ENCODE results near the gene CALCOCO1. TPM values are rescaled to one million over a fixed set of nuclear protein-coding genes. Genes with fewer than 3 reads are reported as not detected.

The CALCOCO1 gene
- total and polyA plus RNA-seq, 2 of the 8 experiments (the other 6 are each of a cell fraction or from before 2014, with no cell fraction given) = 20.3 to 39.3 TPM

- no peak within 1 kb of the TSS for H3K23ac ChIP-seq (ENCODE audit: insufficient read length)
- peak within 1 kb of the TSS; percentile 72; the same call in 1 of the 2 replicates for H2BK20ac ChIP-seq (ENCODE audit: low read length)
- no peak within 1 kb of the TSS for H4K5ac ChIP-seq (ENCODE audit: insufficient read length, low read depth, low read length)
- peak within 1 kb of the TSS; percentile 97; the same call in 1 of the 2 replicates for H2BK5ac ChIP-seq (ENCODE audit: low read depth, low read length)
- no peak within 1 kb of the TSS; a peak in 1 of 7 replicates for H3K9ac ChIP-seq (replicated peaks in 1 of 4; ENCODE audit: extremely low read depth in 1 of 4, low read depth in 3 of 4, low read length in 3 of 4)
- H4K91ac ChIP-seq (replicated peaks; ENCODE audit: insufficient read length, low read length) = peak within 1 kb of the TSS; percentile 61
- no peaks in the 10 kb centered on the region for H3K79me1 ChIP-seq (ENCODE audit: low read depth, low read length)
- H3K79me2 ChIP-seq (ENCODE audit: control insufficient read depth in 1 of 2, insufficient read depth in 2 of 2, low read length in 2 of 2) = no peaks in the 10 kb centered on the region
- H4K20me1 ChIP-seq (replicated peaks in 1 of 2; ENCODE audit: control insufficient read depth in 1 of 2, insufficient read depth in 2 of 2, low read length in 2 of 2) = peaks cover 0 to 3% of the 10 kb centered on the region in 2 experiments
- no peak within 1 kb of the TSS for H3K56ac ChIP-seq (replicated peaks; ENCODE audit: insufficient read length, low read depth, low read length)
- peaks cover 65 to 85% (median 82%) of the 10 kb centered on the region in 4 experiments for H3K27me3 ChIP-seq (replicated peaks in 1 of 4; ENCODE audit: control insufficient read depth in 3 of 4, extremely low read depth in 1 of 4, insufficient read depth in 3 of 4, low read length in 3 of 4)
- H2AK5ac ChIP-seq (ENCODE audit: low read depth, low read length) = peak within 1 kb of the TSS; percentile 66; the same call in 1 of the 2 replicates
- H2BK12ac ChIP-seq (ENCODE audit: low read depth, low read length) = peak within 1 kb of the TSS; percentile 100
- peak within 1 kb of the TSS; percentile 25 for H2BK120ac ChIP-seq (replicated peaks; ENCODE audit: low read depth, low read length)
- H3K23me2 ChIP-seq (ENCODE audit: low read depth, low read length) = peaks cover 14% of the 10 kb centered on the region; the same call in 1 of the 2 replicates
- peak within 1 kb of the TSS; percentile 100 for H2BK15ac ChIP-seq (ENCODE audit: low read length)
- H3K4ac ChIP-seq (replicated peaks; ENCODE audit: insufficient read length, low read depth, low read length) = peak within 1 kb of the TSS; percentile 82
- no peak within 1 kb of the TSS for H3K14ac ChIP-seq (ENCODE audit: insufficient read length)
- H3K4me1 ChIP-seq (replicated peaks in 1 of 4; ENCODE audit: control insufficient read depth in 3 of 4, insufficient read depth in 4 of 4, low read length in 3 of 4) = peaks cover 0 to 34% (median 10%) of the 10 kb centered on the region in 4 experiments; a peak in 6 of 7 replicates
- peak in 1 of 2 experiments; percentile 73 for DNase-seq (ENCODE audit: low read depth in 1 of 2, low spot score in 2 of 2)
- H4K8ac ChIP-seq (ENCODE audit: extremely low read depth, insufficient read depth, low read length) = no peak within 1 kb of the TSS; the same call in none of the 2 replicates
- POLR2A ChIA-PET (ENCODE audit: partially characterized antibody) = interaction anchor here (0.7 to 3.1 kb wide), 8 partner anchors 8 to 226 kb away, joined by 3 to 10 read pairs (median 4); partner anchors contain the start of gene ATP5MC2
- no peaks in the 10 kb centered on the region for H3K9me3 ChIP-seq (ENCODE audit: insufficient read depth in 2 of 2, low read depth in 1 of 2, low read length in 1 of 2)
- CTCF ChIA-PET (ENCODE audit: partially characterized antibody) = interaction anchor here (0.7 to 7.5 kb wide), 11 partner anchors 7 to 219 kb away, joined by 3 to 152 read pairs (median 3); no protein-coding TSS in a partner anchor
- H3K18ac ChIP-seq (ENCODE audit: extremely low read depth, low read length) = peak within 1 kb of the TSS; percentile 60; the same call in 1 of the 2 replicates
- 2% methylated on average over 56 of the region's 76 CpGs; no CpG with 5 or more reads in 1 of the 2 experiments for WGBS, 2 experiments (ENCODE audit: extremely low coverage in 1 of 2, insufficient coverage in 1 of 2, insufficient read length in 1 of 2, insufficient replicate concordance in 2 of 2, low coverage in 1 of 2, low lambda C conversion rate in 2 of 2, missing lambda C conversion rate in 1 of 2)
- H3K27ac ChIP-seq (ENCODE audit: low read depth, low read length) = no peak within 1 kb of the TSS
- FAIRE-seq = no peak
- no peaks in the 10 kb centered on the region for H3K36me3 ChIP-seq (ENCODE audit: control insufficient read depth in 2 of 4, insufficient read depth in 4 of 4, low read length in 3 of 4)
- peak within 1 kb of the TSS; percentile 42 to 77 (median 52) for H3K4me3 ChIP-seq (ENCODE audit: extremely low read depth in 1 of 4, insufficient read depth in 2 of 4, low read depth in 3 of 4, low read length in 4 of 4)
- H2AFZ ChIP-seq (ENCODE audit: low read length) = peak within 1 kb of the TSS; percentile 86; the same call in 1 of the 2 replicates
- peak within 1 kb of the TSS; percentile 96 to 98 for H3K4me2 ChIP-seq (ENCODE audit: insufficient read depth in 1 of 2, low read depth in 2 of 2, low read length in 2 of 2)
- TF ChIP-seq ASH2L (IDR thresholded peaks at IDR 0.05; ENCODE audit: low read length) (peak; percentile 69), TAF1 (IDR thresholded peaks at IDR 0.05; ENCODE audit: low read depth, low read length) (no peak), CTBP2 (IDR thresholded peaks at IDR 0.05; ENCODE audit: borderline replicate concordance, insufficient read depth, insufficient read length, low read length) (peak; percentile 58), RNF2 (IDR thresholded peaks at IDR 0.05; ENCODE audit: borderline replicate concordance, low read depth, low read length, missing control alignments, poor library complexity, severe bottlenecking) (peak; percentile 38), TBP (IDR thresholded peaks at IDR 0.05; ENCODE audit: low read depth, low read length) (no peak), YY1 (IDR thresholded peaks at IDR 0.05; ENCODE audit: low read depth, low read length) (no peak)
These were observed 24.3 kb upstream of the CALCOCO1 start, which contains the start of gene CISTR for GRCh38 chr12:53751336-53752191. TSS of gene CISTR (minus strand) at chr12:53751979.
